B cell (primary cell): ENCODE data around the gene ATG13. TPM values are rescaled to one million over a fixed set of nuclear protein-coding genes. Genes with fewer than 3 reads are reported as not detected.

Experiments
- ATAC-seq: fragments of 200-7000 bp; cut with Tn5 transposase; one replicate; pipeline ENCODE4 v1.10.0; 2021; ENCODE audit warnings: low read depth, mild to moderate bottlenecking, moderate number of reproducible peaks, moderate library complexity
- CTCF ChIA-PET: fragments of 350-600 bp; sonication (Branson Sonifier 250); formaldehyde crosslinking; loops from one replicate; lab custom pipeline; 2021; ENCODE audit warnings: antibody characterized with exemption, inconsistent platforms; lab: Charles Lee
- POLR2A ChIA-PET: fragments of 350-600 bp; sonication (Branson Sonifier 250); formaldehyde crosslinking; loops from one replicate; lab custom pipeline; 2021; ENCODE audit warnings: antibody characterized with exemption; lab: Charles Lee
- DNase-seq: peaks from one replicate; pipeline ENCODE4 v3.0.0; 2013
- H2AFZ ChIP-seq: 2 replicates; pipeline ENCODE4 v1.6.1; 2012; ENCODE audit warnings: mild to moderate bottlenecking, low read depth, low read length; ENCODE audit not compliant: insufficient read depth, poor library complexity, severe bottlenecking
- H3K27ac ChIP-seq, 2 donors: 1 replicate in 1 of 2; 2 replicates in 1 of 2; pipeline ENCODE4 v1.5.1; 2012 to 2013; ENCODE audit warnings: low read length in 2 of 2, mild to moderate bottlenecking in 2 of 2, moderate library complexity in 1 of 2
- H3K27me3 ChIP-seq, 4 experiments: fragments of 200-600 bp in 1 of 4; sonication (generic) in 1 of 4; replicated peaks in 1 of 4; 1 replicate in 2 of 4; 2 replicates in 2 of 4; pipeline versions ENCODE4 v1.6.1 to v1.7.0; 2013 to 2016; ENCODE audit warnings: low read length in 3 of 4, mild to moderate bottlenecking in 2 of 4, mixed read lengths in 1 of 4, moderate library complexity in 1 of 4; ENCODE audit not compliant: insufficient read depth in 4 of 4, control insufficient read depth in 3 of 4; ENCODE audit errors: control extremely low read depth in 1 of 4
- H3K36me3 ChIP-seq, 2 experiments: replicated peaks in 1 of 2; 1 replicate in 1 of 2; 2 replicates in 1 of 2; pipeline versions ENCODE4 v1.6.1 to v1.7.1; 2013; ENCODE audit warnings: low read length in 1 of 2; ENCODE audit not compliant: insufficient read depth in 2 of 2, control insufficient read depth in 1 of 2; ENCODE audit errors: control extremely low read depth in 1 of 2, extremely low read depth in 1 of 2
- H3K4me1 ChIP-seq, 2 donors: fragments of 200-600 bp in 1 of 2; sonication (generic) in 1 of 2; 1 replicate in 1 of 2; 2 replicates in 1 of 2; pipeline versions ENCODE4 v1.5.1 to v1.6.1; 2013 to 2017; ENCODE audit warnings: low read length in 2 of 2; ENCODE audit not compliant: control insufficient read depth in 2 of 2, insufficient read depth in 2 of 2
- H3K4me2 ChIP-seq: replicated peaks from 2 replicates; pipeline ENCODE3; 2012; ENCODE audit warnings: mild to moderate bottlenecking, low read depth, low read length; ENCODE audit not compliant: poor library complexity, severe bottlenecking
- H3K4me3 ChIP-seq, 5 experiments: fragments of 200-600 bp in 1 of 5; sonication (generic) in 1 of 5; 1 replicate in 3 of 5; 2 replicates in 2 of 5; pipeline versions ENCODE4 v1.5.1 to v1.7.0; 2011 to 2016; ENCODE audit warnings: low read length in 4 of 5, mild to moderate bottlenecking in 4 of 5, low read depth in 2 of 5, control low read depth in 1 of 5, moderate library complexity in 1 of 5; ENCODE audit not compliant: insufficient read depth in 1 of 5; ENCODE audit errors: control extremely low read depth in 1 of 5, extremely low read depth in 1 of 5
- H3K79me2 ChIP-seq: fragments of 200-600 bp; sonication (generic); one replicate; pipeline ENCODE4 v1.6.0; 2016; ENCODE audit warnings: low read length; ENCODE audit not compliant: control insufficient read depth, insufficient read depth
- H3K9ac ChIP-seq: fragments of 200-600 bp; sonication (generic); 2 replicates; pipeline ENCODE4 v1.6.1; 2017; ENCODE audit warnings: mild to moderate bottlenecking, low read length, moderate library complexity
- H3K9me3 ChIP-seq, 3 donors: one replicate each; pipeline versions ENCODE4 v1.6.1 to v1.7.1; 2013; ENCODE audit warnings: low read length in 2 of 3; ENCODE audit not compliant: control insufficient read depth in 2 of 3, insufficient read depth in 1 of 3; ENCODE audit errors: control extremely low read depth in 1 of 3
- H4K20me1 ChIP-seq: 2 replicates; pipeline ENCODE4 v1.6.0; 2012; ENCODE audit warnings: mild to moderate bottlenecking, low read length; ENCODE audit not compliant: insufficient read depth, control insufficient read depth, poor library complexity, severe bottlenecking
- H3K27ac Mint-ChIP-seq: one replicate; pipeline ENCODE4 v1.8.0; 2021; ENCODE audit warnings: mixed read lengths
- H3K27me3 Mint-ChIP-seq: one replicate; pipeline ENCODE4 v1.8.0; 2021; ENCODE audit warnings: mixed read lengths
- H3K4me1 Mint-ChIP-seq: one replicate; pipeline ENCODE4 v1.8.0; 2021; ENCODE audit warnings: mixed read lengths
- H3K4me3 Mint-ChIP-seq: one replicate; pipeline ENCODE4 v1.8.0; 2021; ENCODE audit warnings: mixed read lengths
- H3K9me3 Mint-ChIP-seq: one replicate; pipeline ENCODE4 v1.8.0; 2022; ENCODE audit warnings: mixed read lengths; ENCODE audit not compliant: insufficient read depth
- CTCF ChIP-seq: fragments of 200-600 bp; IDR thresholded peaks from one replicate; pipeline ENCODE4 v1.8.0; 2022; ENCODE audit warnings: antibody characterized with exemption, mild to moderate bottlenecking
- EZH2 ChIP-seq: IDR thresholded peaks from 2 replicates; pipeline ENCODE4 v1.6.1; 2012; ENCODE audit warnings: borderline replicate concordance, low read depth, mild to moderate bottlenecking, moderate library complexity, low read length; ENCODE audit not compliant: insufficient read depth, poor library complexity, severe bottlenecking
- WGBS: methylation state at CpG from one replicate; pipeline ENCODE4 v1.1.5; 2013; ENCODE audit warnings: missing lambda C conversion rate; ENCODE audit not compliant: insufficient coverage; 5-methylcytosine and 5-hydroxymethylcytosine counted together
- intact Hi-C: fragments of 100-400 bp; cut with micrococcal nuclease; formaldehyde crosslinking; loops from one replicate; pipeline ENCODE4 v1.10.0; 2022
- polyA plus RNA-seq: library from polyadenylated mRNA; depleted of rRNA; stranded (reverse); fragments of >200 nt; gene quantifications from 2 replicates; pipeline ENCODE4 v1.2.3, GENCODE V29; 2012
- total RNA-seq, 2 donors: library from RNA; stranded (reverse); fragments of 120-200 nt in 1 of 2; gene quantifications; 1 replicate in 1 of 2; 2 replicates in 1 of 2; pipeline versions ENCODE4 v1.2.3 to v1.2.4, GENCODE V29; 2013 to 2022

The ATG13 gene
- total and polyA plus RNA-seq, 2 donors (not counting 1 experiment from before 2014, with no cell fraction given): 48.5 to 88.8 TPM

DNA sequence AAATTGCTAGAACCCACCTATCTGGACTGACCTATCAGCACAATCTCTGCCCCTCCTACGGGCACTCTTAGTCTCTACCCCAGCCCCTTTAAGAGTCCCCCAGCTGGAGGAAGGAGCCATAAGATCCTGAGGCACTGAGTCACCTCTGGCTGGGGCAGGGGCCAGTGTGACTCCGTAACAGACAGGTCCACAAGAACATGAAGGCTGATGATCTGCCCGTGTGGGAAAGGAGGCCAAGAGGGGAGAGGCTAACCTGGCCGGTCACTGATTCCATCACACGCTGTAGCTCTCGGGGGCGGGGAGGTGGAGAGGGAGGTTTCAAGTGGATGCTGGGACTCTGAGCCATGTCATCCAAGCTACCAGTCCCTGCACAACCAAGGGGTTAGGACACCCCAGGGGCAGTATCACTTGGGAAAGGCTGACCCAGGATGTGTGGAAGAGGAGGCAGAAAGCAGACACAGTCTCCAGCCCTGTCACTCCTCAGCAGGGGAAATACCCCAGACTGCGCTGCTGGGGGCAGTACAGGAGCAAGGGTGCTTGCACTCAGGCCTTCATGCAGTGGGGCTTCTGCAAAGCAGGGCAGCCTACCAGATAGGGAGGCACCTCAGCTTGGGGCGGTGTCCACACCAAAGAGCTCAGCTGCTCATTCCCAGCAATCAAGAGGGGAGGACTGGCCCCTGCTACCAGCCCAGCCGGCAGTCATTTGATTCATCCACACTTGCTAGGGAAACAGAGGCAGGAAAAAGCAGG is 60.8 kb downstream of the ATG13 start:
- Histone ChIP-seq H3K36me3 (peaks cover under 1 to 45% of the 10 kb centered on the region in 2 experiments), H3K9me3 (no peaks in the 10 kb centered on the region), H3K4me1 (peaks cover 29 to 36% of the 10 kb centered on the region in 2 donors), H3K27me3 (no peaks in the 10 kb centered on the region), H4K20me1 (no peaks in the 10 kb centered on the region), H2AFZ (no peak overlapping the region), H3K4me2 (no peak overlapping the region), H3K27ac (no peak overlapping the region), H3K9ac (no peak overlapping the region), H3K4me3 (no peak overlapping the region), H3K79me2 (no peaks in the 10 kb centered on the region)
- ChIA-PET POLR2A (no interaction called here), CTCF (interaction anchor here (0.7 kb wide), 1 partner anchor 34 kb away, joined by 3 read pairs; no protein-coding TSS in a partner anchor)
- no peaks in the 10 kb centered on the region for H3K9me3 Mint-ChIP-seq
- no peak overlapping the region for H3K4me3 Mint-ChIP-seq
- WGBS: 90% methylated on average over 5 of the region's 10 CpGs
- peaks cover 33% of the 10 kb centered on the region for H3K4me1 Mint-ChIP-seq
- peak overlapping the region; percentile 50 for H3K27ac Mint-ChIP-seq
- no peak for ATAC-seq
- H3K27me3 Mint-ChIP-seq: no peaks in the 10 kb centered on the region
- intact Hi-C loops: no loop called here
- DNase-seq: no peak
- TF ChIP-seq EZH2 (no peak), CTCF (no peak)

DNA sequence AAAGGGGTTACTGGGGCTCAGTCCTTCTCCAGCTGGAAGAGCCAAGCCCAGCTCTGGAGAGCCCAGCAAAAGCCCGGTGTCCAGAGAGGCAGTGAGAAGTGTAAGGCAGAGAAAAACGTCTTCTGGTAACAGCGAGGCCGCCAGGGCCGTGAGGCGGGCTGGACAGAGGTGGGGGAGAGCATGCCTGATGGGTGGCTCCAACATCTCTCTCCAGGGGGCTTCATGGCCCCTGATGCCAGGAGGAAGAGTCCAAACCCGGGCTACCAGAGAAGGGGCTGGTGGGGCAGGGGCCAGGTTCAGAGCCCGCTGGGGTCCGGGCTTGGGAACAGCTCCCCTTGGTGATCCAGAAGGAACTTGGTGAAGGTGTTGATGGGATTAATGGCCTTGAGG is 61.4 kb downstream of the ATG13 start:
- Histone ChIP-seq H4K20me1 (no peaks in the 10 kb centered on the region), H3K9me3 (no peaks in the 10 kb centered on the region), H3K9ac (no peak overlapping the region), H3K27me3 (no peaks in the 10 kb centered on the region), H3K36me3 (peaks cover 3 to 40% of the 10 kb centered on the region in 2 experiments), H3K27ac (no peak overlapping the region), H3K4me3 (no peak overlapping the region), H2AFZ (no peak overlapping the region), H3K79me2 (no peaks in the 10 kb centered on the region), H3K4me2 (no peak overlapping the region), H3K4me1 (peaks cover 29 to 36% of the 10 kb centered on the region in 2 donors)
- no peak for TF ChIP-seq CTCF
- TF ChIP-seq EZH2: no peak
- Mint-ChIP-seq H3K4me1 (peaks cover 33% of the 10 kb centered on the region), H3K27me3 (no peaks in the 10 kb centered on the region), H3K4me3 (no peak overlapping the region), H3K9me3 (no peaks in the 10 kb centered on the region), H3K27ac (no peak overlapping the region)
- intact Hi-C loops: no loop called here
- DNase-seq (no peak), ATAC-seq (no peak)
- ChIA-PET POLR2A (no interaction called here), CTCF (no interaction called here)
- WGBS: 96% methylated on average over 9 of the region's 9 CpGs
